HTR-8/SVneo (cell line): ENCODE results near the gene NRDE2.

Source experiments
- DNase-seq: peaks from one replicate; pipeline ENCODE4 v3.0.0; 2011; ENCODE audit warnings: low spot score, mixed read lengths; ENCODE audit not compliant: insufficient read length
- FAIRE-seq: peaks from 2 replicates; lab custom pipeline; 2011; peaks lifted over from hg19 to GRCh38; lab: Jason Lieb, UNC

Gene NRDE2

GRCh38 chr14:90331497-90332270 is at the start of gene NRDE2:
Gene NRDE2 (minus strand): TSS chr14:90331941. CDS start chr14:90331904, 37 bp downstream.
- FAIRE-seq, result peak; percentile 36

DNA sequence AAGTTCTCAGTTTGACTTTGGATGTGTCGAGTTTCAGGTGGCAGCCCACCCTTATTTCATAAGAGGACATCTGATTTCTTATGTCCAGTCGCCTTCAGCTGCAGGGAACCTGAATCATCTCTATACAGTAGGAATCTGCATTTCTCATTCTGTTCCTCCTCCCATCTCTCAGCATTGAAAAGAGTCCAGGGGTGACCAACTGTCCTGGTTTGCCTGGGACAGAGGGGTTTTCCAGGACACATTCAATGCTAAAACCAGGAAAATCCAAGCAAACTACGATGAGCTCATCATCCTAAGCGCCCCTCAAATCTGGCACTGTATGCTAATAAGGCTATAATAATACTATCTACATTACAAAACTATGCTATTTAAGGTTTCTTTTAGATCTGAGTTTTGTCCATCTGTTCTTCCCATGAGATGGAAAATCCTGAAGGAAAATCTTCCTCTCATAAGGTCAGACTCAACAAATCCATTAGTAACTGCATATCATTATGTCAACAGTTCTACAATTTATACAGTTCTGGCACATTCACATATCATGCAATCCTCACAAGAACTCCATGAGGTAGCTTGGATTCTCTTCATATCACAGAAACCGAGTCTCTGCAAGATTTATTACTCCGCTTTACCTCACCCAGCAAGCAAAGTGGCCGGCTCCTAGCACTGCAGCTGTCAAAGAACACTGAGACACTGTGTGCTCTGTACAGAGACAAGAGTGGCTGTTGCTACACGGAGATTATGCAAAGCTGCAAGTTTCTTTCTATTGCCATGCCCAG is 49.5 kb upstream of the NRDE2 start:
- FAIRE-seq, result no peak

More at GRCh38 chr14:90331497-90332270, at the start of gene NRDE2:
- DNase-seq, result peak; percentile 90

DNA sequence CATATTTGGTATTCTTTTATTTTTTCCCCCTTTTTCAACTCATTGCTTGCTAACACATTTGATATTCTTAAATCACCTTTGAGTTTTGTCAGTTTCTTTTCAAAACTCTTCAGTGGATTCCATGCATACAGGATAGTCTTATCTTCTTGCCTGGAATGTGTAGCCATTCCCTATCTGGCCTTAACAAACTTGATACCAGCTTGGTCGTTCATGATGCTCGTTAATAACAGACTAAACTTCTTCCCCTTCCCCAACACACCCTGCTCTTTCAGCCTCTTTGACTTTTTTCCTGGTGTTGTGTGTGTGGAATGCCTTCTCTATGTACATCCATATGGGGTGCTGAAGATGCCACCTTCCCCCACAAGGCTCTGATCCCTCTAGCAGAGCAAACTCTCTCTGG is 47.4 kb upstream of the NRDE2 start:
- FAIRE-seq (no peak), DNase-seq (no peak)

More for the DNA sequence above, 49.5 kb upstream of the NRDE2 start:
- DNase-seq, result no peak

GRCh38 chr14:90378249-90378648 is 46.5 kb upstream of the NRDE2 start:
- FAIRE-seq, result no peak
- no peak for DNase-seq

GRCh38 chr14:90375934-90376333 is 44.2 kb upstream of the NRDE2 start:
- FAIRE-seq (peak; percentile 13), DNase-seq (no peak)

DNA sequence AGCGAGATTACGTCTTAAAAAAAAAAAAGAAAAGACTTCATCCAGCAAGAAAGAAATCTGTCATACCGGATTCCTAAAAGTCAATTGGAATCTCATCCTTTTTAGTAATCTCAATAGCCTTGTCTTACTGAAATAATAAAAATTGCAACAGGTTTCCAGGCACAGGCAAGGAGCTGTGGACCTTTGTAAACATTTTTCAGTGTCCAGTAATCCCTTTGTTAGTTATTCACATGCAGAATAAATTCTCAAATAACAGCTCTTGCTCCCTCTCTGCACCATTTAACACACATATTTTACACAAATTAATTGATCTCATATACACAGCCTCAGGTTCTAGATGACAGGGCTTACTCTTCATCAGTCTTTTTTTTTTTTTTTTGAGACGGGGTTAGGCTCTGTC is 43.1 kb upstream of the NRDE2 start:
- FAIRE-seq, result no peak
- no peak for DNase-seq

- FAIRE-seq (no peak), DNase-seq (no peak)
Measured at GRCh38 chr14:90373887-90374286, 42.1 kb upstream of the NRDE2 start.

GRCh38 chr14:90368946-90369721 is 37.4 kb upstream of the NRDE2 start:
- FAIRE-seq (peak; percentile 40), DNase-seq (no peak)

- DNase-seq (no peak), FAIRE-seq (no peak)
Measured at GRCh38 chr14:90362558-90362896, 30.8 kb upstream of the NRDE2 start.

DNA sequence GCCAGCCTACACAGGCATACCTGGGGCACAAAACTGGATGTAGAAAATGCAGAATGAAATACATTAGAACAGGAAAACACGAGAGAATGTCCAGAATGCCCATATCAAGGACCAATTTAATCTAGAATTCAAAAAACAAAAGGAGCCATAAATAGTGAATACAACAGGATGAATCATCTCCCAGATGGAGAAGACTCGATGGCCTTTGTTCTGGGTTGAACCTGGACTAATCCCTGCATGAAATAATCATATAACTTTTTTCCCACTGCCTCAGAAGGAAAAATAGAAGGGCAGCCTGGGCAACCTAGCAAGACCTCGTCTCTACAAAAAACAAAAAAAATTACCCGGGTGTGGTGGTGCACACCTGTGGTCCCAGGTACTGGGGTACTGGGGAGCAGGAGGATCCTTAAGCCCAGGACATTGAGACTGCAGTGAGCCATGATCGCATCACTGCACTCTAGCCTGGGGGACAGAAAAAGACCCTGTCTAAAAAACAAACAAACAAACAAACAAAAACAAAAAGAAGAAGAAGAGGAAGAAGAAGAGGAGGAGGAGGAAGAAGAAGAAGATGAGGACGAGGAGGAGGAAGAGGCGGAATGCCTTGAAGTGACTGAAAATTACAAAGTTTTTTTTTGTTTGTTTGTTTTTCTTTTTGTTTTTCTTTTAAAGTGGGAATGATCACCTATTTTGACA is 30.3 kb upstream of the NRDE2 start:
- no peak for DNase-seq
- FAIRE-seq, result no peak

- FAIRE-seq (no peak), DNase-seq (no peak)
Measured at GRCh38 chr14:90358359-90358758, 26.6 kb upstream of the NRDE2 start.

- FAIRE-seq, result no peak
- DNase-seq, result no peak
Measured at GRCh38 chr14:90356925-90357324, 25.2 kb upstream of the NRDE2 start.

GRCh38 chr14:90355540-90356518 is 24.1 kb upstream of the NRDE2 start:
- no peak for DNase-seq
- FAIRE-seq, result no peak

DNA sequence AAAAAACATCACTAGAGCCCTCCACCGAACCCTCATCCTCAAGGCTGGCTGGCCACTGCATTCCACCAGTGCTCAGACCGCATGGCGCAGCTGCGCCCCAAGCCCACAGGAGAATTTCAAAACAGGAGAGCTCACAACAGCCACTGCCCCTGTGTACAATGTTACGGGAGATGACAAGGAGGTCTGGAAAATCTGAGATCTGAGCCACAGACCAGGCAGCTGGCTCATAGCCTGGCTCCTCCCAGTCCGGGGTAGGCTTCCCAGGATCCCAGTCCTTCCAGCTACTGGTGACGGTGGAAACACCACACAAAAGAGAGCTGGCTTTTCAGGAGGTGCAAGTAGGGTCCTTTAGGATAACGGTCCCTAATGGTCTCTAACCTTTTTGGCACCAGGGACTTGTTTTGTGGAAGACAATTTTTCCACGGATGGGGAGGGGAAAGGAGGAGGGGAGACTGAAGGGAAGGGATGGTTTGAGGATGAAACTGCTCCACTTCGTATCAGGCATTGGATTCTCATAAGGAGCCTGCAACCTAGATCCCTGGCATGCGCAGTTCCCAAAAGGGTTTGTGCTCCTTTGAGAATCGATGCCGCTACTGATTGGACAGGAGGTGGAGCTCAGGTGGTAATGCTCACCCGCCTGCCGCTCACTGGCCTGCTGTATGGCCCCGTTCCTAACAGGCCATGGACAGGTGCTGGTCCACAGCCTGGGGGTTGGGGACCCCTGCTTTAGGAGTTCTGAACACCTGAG is 23.0 kb upstream of the NRDE2 start:
- no peak for FAIRE-seq

GRCh38 chr14:90349739-90350138 is 18.0 kb upstream of the NRDE2 start:
- no peak for FAIRE-seq
- no peak for DNase-seq

More for the DNA sequence above, 23.0 kb upstream of the NRDE2 start:
- no peak for DNase-seq

- no peak for DNase-seq
- FAIRE-seq, result no peak
Measured at GRCh38 chr14:90348270-90348669, 16.5 kb upstream of the NRDE2 start.

GRCh38 chr14:90345239-90345557 is 13.5 kb upstream of the NRDE2 start:
- no peak for FAIRE-seq

More at GRCh38 chr14:90345239-90345557, 13.5 kb upstream of the NRDE2 start:
- no peak for DNase-seq
